Measurements from ENCODE around the gene PDGFRB. TPM values are rescaled to one million over a fixed set of nuclear protein-coding genes. Genes with fewer than 3 reads are reported as not detected.

Gene PDGFRB
- total RNA-seq, 4 donors from 2014 or later, result 171 to 354 (median 217) TPM

- H3K27me3 ChIP-seq, result no peaks in the 10 kb centered on the region
- TF ChIP-seq CTCF (IDR thresholded peaks at IDR 0.05) (no peak), EP300 (IDR thresholded peaks at IDR 0.05) (no peak), POLR2A (IDR thresholded peaks at IDR 0.05) (no peak)
- H3K36me3 ChIP-seq, result no peaks in the 10 kb centered on the region
- WGBS, 2 donors, result 29 to 41% methylated on average over 7 to 14 of the region's 14 CpGs
- peak overlapping the region; percentile 60 to 99 (median 90) for H3K27ac ChIP-seq
- H3K4me1 ChIP-seq, result peaks cover 0 to 99% (median 85%) of the 10 kb centered on the region in 4 donors
- peak overlapping the region in 3 of 4 donors; percentile 2 to 24 (median 6) for H3K4me3 ChIP-seq
- no peak for DNase-seq (ENCODE audit: low spot score in 2 of 2)
- H3K9me3 ChIP-seq, result no peaks in the 10 kb centered on the region
Observed at GRCh38 chr5:150146862-150147601, 8.6 kb downstream of the PDGFRB start.

- Histone ChIP-seq H3K4me3 (no peak overlapping the region), H3K36me3 (no peaks in the 10 kb centered on the region), H3K27me3 (no peaks in the 10 kb centered on the region), H3K27ac (peak overlapping the region; percentile 60 to 99 (median 90)), H3K9me3 (no peaks in the 10 kb centered on the region), H3K4me1 (peaks cover under 1 to 99% (median 87%) of the 10 kb centered on the region in 4 donors)
- no peak for DNase-seq (ENCODE audit: low spot score in 2 of 2)
- 31 to 50% methylated on average over 5 of the region's 5 CpGs for WGBS, 2 donors
- no peak for TF ChIP-seq EP300 (IDR thresholded peaks at IDR 0.05)
- no peak for TF ChIP-seq CTCF (IDR thresholded peaks at IDR 0.05)
- TF ChIP-seq POLR2A (IDR thresholded peaks at IDR 0.05), result no peak
Observed at GRCh38 chr5:150146235-150146634, 9.4 kb downstream of the PDGFRB start.

GRCh38 chr5:150144879-150145278 is 10.8 kb downstream of the PDGFRB start:
- Histone ChIP-seq H3K9me3 (no peaks in the 10 kb centered on the region), H3K27ac (peak overlapping the region; percentile 60 to 99 (median 90)), H3K36me3 (no peaks in the 10 kb centered on the region), H3K4me1 (peaks cover 3 to 99% (median 87%) of the 10 kb centered on the region in 4 donors), H3K27me3 (no peaks in the 10 kb centered on the region), H3K4me3 (peak overlapping the region in 1 of 4 donors; percentile 37)
- WGBS, 2 donors, result 21 to 23% methylated on average over 3 to 4 of the region's 4 CpGs
- no peak for DNase-seq (ENCODE audit: low spot score in 2 of 2)
- TF ChIP-seq EP300 (IDR thresholded peaks at IDR 0.05) (no peak), CTCF (IDR thresholded peaks at IDR 0.05) (no peak), POLR2A (IDR thresholded peaks at IDR 0.05) (no peak)

- peak in 1 of 2 donors; percentile 74 for DNase-seq (ENCODE audit: low spot score in 2 of 2)
- H3K9me3 ChIP-seq, result no peaks in the 10 kb centered on the region
- WGBS, 2 donors, result 20 to 24% methylated on average over 14 of the region's 14 CpGs
- no peaks in the 10 kb centered on the region for H3K27me3 ChIP-seq
- peaks cover 3 to 99% (median 90%) of the 10 kb centered on the region in 4 donors for H3K4me1 ChIP-seq
- peak overlapping the region; percentile 60 to 99 (median 90) for H3K27ac ChIP-seq
- TF ChIP-seq CTCF (IDR thresholded peaks at IDR 0.05) (no peak), POLR2A (IDR thresholded peaks at IDR 0.05) (peak in 1 of 2 donors; percentile 33), EP300 (IDR thresholded peaks at IDR 0.05) (peak; percentile 70 to 87)
- H3K4me3 ChIP-seq, result peak overlapping the region in 3 of 4 donors; percentile 12 to 37 (median 17)
- no peaks in the 10 kb centered on the region for H3K36me3 ChIP-seq
Observed at GRCh38 chr5:150144246-150144801, 11.3 kb downstream of the PDGFRB start.
